GM21737 (cell line): ENCODE data around the gene ABHD12.

ENCODE experiments used
- ATAC-seq: cut with Tn5 transposase; IDR thresholded peaks from one replicate; pipeline ENCODE4 v1.9.1; 2021; ENCODE audit warnings: mild to moderate bottlenecking, moderate library complexity; ENCODE audit not compliant: unreplicated experiment

Gene ABHD12

DNA sequence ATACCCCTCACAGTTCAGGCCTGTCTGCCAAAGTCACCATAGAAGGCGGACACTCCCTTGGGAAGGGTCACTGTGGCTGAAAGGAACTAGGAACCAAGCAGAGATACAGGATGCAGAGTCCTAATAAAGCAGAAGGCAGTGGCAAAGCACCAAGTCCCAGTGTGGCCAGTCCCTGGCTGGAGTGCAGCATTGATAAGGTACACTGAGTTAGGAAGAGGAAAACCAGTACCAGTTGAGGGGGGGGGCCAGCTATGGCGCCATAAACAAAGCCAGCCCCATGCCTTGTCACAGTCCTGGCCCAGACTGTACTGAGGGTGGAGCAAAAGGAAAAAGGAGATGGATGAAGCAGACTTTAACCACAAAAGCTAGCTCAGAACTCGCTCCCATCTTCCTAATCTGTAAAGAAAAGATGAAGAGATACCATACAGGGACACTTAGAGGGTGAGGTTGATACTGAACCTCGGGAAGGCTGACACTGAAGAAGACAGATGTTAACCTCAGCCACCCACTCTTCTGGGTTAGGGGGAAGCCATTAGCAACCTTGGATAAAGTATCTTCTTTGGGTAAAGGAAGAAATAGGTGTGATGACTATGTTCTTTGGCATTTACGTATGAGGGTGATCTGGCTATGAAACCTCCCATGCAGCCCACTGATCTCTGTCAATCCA, 7.8 kb downstream of the ABHD12 start:
- no peak for ATAC-seq

DNA sequence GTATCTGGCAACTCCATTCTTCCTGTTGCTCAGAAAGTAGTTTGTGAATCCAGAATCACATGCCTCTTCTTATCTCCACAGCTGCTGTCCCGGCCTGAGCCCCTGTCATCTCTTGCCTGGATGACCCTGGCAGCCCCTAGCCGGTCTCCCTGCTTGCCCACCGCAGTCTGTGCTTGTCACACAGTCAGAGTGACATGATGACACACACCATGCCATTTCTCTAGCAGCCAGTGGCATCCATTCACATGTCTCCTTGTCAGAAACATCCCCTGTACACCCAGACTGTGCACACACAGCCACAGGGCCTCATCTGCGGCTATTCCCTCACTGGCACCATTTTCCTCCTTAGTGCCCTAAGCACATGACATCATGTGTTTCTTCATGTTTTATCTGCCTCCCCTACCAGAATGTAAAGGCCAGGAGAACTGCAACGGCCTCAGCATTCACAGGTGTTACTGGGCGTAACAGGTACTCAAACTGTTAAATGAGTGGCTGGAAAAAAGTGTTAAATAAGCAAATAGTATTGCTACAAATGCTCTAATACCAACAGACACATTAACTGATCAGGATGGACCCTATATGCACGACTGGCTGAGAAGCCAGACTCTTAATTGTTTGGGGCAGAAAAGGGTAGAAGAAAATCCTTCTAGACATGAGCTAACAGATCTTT, 9.6 kb downstream of the ABHD12 start:
- ATAC-seq = no peak

DNA sequence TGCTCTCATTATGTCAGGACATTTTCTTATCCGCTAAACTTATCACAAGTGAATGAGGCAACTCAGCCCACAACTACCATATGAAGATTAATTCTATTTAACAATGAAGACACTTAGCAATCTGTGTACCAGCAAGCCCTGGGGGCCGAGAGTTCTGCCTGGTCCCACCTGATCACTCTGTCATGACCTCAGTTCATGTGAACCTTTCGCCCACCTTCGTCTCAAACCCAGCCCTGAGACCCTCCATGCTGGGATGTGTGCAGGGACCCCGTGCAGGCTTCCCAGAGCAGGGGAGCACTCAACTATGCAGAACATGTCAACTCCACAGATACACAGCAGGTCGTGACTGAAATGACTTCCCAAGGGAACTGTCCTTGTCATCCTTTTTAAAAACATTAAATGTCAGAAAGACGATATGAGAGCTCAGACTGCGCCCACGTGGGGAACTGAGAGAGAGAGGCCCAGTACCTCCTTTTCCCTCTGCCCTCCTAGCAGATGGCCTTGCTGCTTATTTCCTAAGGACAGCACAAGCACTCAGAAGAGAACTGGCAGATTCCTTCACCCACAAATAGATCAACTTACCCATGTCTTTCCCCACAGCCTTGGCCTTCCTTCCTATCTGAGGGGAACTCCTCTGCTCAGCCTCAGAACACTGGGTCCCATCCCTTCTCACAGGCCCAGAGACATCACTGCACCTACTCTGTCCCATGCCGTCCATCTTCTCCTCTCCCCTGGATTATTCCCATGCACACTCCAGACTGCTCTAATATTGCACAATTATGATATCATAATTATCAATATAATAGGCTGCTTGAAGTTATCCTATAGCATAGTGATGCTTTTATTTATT, 11.5 kb downstream of the ABHD12 start:
- ATAC-seq = no peak

DNA sequence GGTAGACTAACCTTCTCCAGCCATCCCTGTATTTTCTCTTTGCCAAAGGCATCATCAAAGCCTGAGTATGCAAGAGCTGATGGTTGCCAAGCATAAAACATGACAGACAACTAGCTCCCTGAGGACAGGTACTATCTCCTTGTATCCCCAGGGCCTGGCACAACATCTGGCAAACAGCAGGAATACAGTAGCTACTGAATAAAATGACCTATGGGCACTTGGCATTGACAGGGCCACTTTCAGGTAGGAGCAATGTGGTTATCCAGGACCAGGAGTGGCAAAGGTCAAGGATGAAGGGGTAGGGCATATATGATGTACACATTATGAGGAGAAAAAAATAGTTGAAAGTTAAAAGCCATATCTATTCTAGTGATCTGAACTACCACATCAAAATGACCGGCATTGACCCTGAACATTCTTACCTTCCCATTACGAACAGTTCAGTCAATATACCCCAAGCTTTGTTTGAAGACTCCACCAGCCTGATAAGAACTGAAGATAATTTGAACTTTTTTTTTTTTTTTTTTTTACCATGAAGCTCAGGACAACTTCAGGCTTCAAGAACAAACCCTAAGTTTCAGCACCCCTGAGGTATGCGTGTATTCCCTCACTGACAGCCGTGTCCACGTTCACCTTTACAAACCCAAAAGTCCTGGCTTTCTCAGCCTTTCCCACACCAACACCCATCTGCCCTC, 12.3 kb downstream of the ABHD12 start:
- no peak for ATAC-seq

DNA sequence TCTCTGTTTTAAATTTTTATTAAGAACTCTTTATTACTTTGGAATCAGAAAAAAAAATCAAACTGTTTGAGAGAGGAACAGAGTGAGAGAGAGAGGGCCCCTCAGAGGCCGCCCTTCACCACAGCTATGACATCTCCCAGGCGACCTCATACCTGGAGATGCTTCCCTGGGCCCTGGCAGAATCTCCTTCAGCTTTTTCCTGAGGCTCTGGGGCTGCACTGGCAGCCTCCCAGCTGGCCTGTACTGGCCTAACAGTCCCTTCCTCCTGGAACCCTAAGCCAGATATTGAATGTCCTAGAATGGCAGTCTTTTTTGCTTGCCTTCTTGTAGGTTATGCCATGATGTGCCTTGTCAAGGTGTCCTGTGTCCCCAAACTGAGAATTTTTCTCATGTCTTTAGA, 13.7 kb downstream of the ABHD12 start:
- ATAC-seq = no peak

DNA sequence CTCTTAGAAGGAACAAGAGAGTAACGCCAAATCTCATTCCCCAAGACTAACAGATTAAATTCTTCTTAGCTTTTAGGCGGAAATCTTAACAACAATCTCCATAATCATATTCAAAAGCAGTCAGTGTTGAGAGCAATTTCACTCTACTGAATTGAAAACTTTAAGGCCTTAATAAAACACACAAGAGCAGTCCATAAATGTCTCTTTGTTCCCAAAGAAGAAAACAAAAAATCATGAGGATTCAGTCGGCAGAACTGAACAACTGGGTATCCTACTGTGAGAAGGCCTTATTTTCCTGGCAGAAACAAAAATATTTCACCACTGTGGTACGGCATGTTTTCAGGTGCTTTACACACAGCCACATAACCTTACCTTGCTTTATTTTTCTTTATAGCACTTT, 14.4 kb downstream of the ABHD12 start:
- no peak for ATAC-seq

DNA sequence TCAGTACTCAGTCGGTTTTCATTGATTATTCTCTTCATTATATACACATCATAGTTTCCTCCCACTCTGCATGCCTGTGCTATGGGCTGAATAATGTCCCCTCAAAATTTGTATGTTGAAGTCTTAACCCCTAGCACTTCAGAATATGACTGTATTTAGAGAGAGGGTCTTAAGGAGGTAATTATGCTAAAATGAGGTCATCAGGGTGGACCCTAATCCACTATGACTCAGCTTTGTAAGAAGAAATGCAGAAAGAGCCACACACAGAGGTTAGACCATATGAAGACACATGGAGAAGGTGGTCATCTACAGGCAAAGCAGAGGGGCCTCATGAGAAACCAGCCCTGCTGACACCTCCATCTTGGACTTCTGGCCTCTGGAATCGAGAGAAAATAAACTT, 15.8 kb downstream of the ABHD12 start:
- ATAC-seq = no peak

DNA sequence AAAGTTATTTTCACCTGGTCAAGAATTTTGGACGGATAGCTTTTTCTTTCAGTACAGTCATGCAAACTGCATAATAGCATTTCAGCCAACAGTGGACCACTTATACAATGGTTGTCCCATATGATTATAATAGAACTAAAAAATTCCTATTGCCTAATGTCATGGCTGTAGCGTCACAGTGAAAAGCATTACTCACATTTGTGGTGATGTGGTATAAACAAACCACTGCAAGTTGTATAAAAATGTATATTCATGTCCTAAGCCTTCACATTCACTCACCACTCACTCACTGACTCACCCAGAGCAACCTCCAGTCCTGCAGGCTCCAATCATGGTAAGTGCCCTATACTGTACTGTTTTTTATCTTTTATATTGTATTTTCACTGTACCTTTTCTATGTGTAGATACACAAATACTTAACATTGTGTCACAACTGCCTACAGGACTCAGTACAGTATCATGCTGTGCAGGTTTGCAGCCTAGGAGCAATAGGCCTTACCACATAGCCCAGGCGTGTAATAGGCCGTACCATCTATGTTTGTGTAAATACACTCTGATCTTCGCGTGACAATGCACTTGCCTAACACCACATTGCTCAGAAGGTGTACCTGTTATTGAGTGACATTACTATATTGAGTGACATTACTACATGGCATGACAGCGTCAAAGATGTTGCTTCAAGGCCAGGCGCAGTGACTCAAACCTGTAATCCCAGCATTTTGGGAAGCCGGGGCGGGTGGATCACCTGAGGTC, 17.9 kb downstream of the ABHD12 start:
- no peak for ATAC-seq

DNA sequence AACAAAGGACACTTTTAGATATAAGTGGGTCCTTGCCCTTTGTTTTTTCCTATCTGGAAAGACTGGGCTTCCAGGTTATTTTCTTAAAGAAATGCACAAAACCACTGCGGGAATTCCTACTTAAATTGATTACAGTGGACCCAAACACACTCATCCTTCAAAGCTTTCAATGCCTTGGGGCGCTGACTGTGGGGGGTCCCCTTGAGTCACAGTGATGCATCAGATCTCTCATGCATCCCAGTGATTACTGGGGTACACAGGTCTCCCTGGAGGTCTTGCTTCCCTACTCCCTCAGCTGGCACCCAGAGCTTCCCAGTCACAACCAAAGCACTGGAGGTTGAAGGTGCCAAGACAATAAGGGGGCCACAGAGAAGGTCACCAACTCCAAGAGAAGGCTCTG, 20.7 kb downstream of the ABHD12 start:
- no peak for ATAC-seq

DNA sequence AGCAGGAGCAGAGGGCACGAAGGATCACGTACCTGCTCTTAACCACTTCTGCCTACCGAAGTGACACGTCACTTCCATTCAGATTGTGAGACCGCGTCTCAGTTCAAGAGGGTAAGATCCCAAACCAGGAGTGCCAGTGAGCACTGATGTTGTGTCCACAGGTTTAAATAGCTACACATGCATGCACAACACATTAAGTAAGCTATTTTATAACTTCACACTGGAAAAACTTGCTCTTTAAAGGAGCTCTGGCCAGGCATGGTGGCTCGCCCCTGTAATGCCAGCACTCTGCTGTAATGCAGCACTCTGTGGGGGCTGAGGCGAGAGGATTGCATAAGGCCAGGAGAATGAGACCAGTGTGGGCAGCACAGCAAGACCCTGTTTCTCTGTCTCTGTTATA, 21.1 kb downstream of the ABHD12 start:
- no peak for ATAC-seq

DNA sequence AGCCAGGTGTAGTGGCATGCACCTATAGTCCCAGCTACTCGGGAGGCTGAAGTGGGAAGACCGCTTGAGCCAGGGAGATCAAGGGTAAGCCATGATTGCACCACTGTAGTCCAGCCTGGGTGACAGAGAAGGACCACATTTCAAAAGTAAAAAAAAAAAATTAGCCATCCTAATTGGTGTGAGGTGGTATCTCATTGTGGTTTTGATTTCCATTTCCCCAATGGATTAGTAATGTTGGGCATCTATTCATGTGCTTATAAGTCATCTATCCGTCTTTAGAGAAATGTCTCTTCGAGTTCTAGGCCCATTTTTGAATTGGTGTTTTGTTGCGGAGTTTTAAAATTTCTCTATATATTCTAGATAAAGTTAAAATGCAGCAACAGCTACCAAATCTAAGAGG, 21.7 kb downstream of the ABHD12 start:
- ATAC-seq = no peak

DNA sequence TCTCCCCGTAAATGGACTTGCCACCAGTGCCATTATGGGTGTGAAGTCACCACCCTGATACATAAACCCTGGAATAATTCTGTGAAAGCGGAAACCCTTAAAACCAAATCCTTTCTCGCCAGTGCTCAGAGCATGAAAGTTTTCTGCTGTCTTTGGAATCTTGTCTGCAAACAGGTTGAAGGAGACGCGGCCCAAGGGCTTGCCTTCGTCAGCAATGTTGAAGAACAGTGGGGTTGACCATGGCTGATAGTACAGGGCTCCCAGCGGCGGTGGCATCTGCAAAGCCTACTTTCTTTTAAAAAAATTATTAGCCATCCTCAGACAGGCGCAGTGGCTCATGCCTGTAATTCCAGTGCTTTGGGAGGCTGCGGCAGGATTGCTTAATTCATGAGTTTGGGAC, 22.1 kb downstream of the ABHD12 start:
- no peak for ATAC-seq

DNA sequence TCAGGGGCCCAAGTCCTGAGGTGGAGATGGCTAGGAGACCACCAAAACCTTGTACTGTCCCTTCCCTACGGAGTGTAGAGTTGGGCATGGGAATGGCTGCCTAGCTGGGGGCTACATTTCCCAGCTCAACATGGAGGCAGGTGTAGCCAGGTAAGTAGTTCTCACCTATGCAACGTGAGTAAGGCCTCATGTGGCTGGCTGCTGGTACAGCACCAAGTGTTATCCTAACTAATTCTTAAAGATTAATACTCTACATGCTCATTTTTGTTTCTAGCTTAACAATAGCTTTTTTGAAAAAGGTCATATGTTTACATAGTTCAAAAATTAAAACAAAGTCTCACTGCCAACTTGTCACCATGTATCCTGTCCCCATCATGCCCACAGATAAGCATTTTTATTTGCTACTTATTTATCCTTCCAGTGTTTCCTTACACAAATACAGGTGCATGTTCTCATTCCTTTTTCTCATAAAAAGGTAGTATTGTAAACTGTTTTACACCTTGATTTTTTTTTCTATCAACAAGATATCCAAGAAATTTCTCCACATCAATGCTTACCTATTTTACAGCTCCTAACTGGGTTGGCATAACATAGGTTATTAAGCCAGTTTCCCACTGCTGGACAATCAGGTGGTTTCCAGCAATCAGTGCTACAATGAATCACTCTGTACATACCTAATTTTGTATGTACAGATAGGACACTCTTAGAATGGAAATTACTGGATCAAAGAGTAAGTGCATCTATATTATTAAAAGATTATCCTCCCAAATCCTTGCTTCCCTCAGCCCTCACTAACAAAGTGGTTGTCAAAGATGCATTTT, 25.5 kb downstream of the ABHD12 start:
- no peak for ATAC-seq

DNA sequence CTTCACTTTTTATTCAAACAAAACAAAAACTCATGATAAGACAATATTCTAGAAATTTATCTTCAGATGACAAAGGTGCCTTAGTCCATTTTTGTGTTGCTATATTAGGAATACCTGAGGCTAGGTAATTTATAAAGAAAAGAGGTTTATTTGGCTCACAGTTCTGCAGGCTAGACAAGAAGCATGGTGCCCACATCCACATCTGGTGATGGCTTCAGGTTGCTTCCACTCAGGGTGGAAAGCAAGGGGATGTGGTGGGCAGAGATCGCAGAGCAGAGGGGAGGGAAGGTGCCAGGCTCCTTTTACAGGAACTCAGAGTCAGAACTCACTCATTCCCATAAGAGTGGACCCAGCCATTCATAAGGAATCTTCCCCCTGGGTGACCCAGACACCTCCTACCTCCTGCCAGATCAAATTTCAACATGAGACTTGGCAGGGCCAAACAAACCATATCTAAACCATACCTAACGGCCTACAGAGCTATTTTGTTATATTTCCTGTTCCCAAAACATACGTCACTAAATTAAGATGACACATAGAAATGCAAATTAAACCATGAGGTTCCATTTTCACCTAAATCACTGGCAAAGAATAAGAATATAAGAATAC, 26.4 kb downstream of the ABHD12 start:
- no peak for ATAC-seq

DNA sequence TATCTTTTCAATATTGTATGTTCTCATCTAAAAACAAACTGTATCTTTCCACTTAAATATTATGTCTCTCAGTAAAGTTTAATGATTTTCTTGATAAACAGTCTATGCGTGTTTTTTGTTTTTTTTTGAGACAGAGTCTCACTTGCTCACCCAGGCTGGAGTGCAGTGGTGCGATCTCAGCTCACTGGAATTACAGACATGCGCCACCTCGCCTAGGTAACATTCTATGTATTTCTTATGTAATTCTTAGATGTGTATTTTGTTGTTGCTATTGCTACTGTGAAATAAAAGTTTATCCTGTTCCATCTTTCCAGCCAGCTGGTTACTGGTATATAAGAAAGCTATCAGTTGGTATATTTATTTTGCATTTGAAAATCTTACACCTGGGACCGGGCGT, 29.4 kb downstream of the ABHD12 start:
- ATAC-seq = no peak

DNA sequence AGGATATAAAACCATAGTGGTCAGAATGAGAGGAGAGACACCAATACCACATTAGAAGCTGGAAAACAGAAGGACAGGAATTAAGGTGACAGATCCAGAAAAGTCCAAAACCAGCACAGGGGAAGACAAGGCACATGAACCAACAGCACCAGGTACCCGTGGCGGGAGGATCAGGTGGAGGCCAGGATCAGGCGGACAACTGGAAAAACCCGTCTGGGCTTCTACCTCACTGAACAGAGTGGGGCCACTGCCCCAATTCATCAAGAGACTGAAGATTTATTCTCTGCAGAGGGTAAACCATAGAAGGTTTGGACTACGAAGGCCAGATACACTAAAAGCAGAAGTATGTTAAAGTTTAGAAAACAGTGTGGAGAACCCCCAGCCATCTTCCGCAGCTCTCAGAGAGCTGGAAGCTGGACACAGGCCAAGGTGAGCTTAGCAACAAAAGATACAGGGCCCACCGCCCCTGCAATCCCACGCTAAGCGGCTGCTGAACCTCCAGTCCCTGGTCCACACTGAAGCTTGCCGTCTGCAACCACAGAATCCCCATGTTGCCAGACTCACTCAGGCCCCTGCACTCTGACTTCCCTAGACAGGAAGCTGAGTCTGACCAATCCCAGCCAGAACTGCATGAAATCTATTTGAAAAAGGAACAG, 29.9 kb downstream of the ABHD12 start:
- no peak for ATAC-seq

DNA sequence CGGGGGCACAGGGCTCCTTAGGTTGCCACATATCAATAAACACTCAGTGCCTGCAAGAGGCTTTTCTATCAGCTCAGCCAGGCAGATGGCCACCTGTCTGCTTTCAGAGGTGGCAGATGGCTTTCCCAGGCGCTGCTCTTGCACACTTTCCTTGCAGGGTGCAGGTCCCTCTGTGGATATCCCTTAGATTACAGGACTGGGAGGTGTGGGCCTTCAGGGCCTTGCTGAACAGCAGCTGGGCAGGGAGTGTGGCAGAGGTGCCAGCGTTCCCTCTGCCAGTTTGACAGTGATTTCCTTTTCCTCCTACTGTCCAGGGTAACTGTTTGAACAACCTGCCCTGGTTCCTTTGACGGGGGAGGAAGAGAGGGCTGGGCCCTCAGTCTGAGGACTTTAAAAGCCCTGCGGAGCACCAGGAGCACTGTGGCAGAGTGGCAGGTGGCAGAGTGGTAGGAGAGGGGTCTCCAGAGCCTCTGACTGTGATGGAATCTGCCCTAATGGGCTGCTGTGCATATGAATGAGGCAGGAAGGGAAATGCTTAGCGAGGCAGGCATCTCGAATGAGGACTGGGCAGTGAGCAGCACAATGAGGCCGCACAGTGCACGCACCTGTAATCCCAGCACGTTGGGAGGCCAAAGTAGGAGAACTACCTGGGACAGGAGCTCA, 34.2 kb downstream of the ABHD12 start:
- no peak for ATAC-seq

DNA sequence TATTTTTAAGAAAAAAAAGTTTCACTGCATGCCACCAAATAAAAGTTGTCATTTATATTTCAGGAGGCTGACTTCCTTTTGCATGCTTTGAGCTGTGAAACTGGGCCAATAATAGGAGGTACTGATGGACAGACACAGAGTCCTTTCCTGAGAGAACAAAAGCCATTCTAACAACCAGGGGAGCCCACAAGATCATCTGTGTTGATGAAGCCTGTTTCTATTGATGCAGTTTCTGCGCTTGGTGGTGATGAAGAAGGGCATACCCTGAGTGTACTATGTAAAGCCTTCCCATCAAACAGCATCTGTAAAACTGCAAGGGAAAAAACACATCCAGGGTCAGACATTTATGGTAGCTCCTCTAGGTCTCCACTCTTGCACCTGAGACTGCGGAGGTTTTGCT, 34.8 kb downstream of the ABHD12 start:
- ATAC-seq = no peak
